Stimulated activated CD4-positive, alpha-beta T cell treated with anti-CD3 and anti-CD28 coated beads, TNF-alpha, amount 100 ng/mL, for 24 hours (primary cell): Measurements from ENCODE around the gene PIKFYVE.
"Not testable (repeated sequence)": the region's sequence is repeated elsewhere in the genome, so short reads cannot be mapped to it uniquely, and the experiment has no call there.

Experiments used
- DNase-seq, 3 experiments: peaks; one replicate each; pipeline ENCODE4 v3.0.0-alpha.2; 2020; ENCODE audit warnings: low read depth in 3 of 3

PIKFYVE gene

GRCh38 chr2:208265801-208266552 lies at the start of gene PIKFYVE:
TSS of gene PIKFYVE (plus strand) at chr2:208266255. CDS start at chr2:208271520, 5,265 bp downstream.
- DNase-seq = peak; percentile 75 to 90 (median 76)

- DNase-seq = not testable (repeated sequence)
Measured at GRCh38 chr2:208221873-208222272, 44.2 kb upstream of the PIKFYVE start.

- DNase-seq = no peak
Measured at GRCh38 chr2:208222351-208222750, 43.7 kb upstream of the PIKFYVE start.

GRCh38 chr2:208224802-208225201 lies 41.3 kb upstream of the PIKFYVE start:
- no peak for DNase-seq

- DNase-seq = no peak
Measured at GRCh38 chr2:208227581-208228232, 38.3 kb upstream of the PIKFYVE start.

GRCh38 chr2:208228476-208228875 lies 37.6 kb upstream of the PIKFYVE start:
- DNase-seq = no peak

- DNase-seq = no peak
Measured at GRCh38 chr2:208234786-208235185, 31.3 kb upstream of the PIKFYVE start.

- DNase-seq = no peak
Measured at GRCh38 chr2:208235860-208236259, 30.2 kb upstream of the PIKFYVE start.

- DNase-seq = no peak
Measured at GRCh38 chr2:208239770-208240493, 26.1 kb upstream of the PIKFYVE start.

GRCh38 chr2:208240619-208241209 lies 25.3 kb upstream of the PIKFYVE start:
- no peak for DNase-seq

GRCh38 chr2:208244422-208244821 lies 21.6 kb upstream of the PIKFYVE start:
- no peak for DNase-seq

GRCh38 chr2:208245746-208246145 lies 20.3 kb upstream of the PIKFYVE start:
- DNase-seq = no peak

GRCh38 chr2:208248601-208249000 lies 17.5 kb upstream of the PIKFYVE start:
- DNase-seq = no peak

- DNase-seq = no peak
Measured at GRCh38 chr2:208249296-208249695, 16.8 kb upstream of the PIKFYVE start.

GRCh38 chr2:208250388-208250787 lies 15.7 kb upstream of the PIKFYVE start:
- DNase-seq = no peak

GRCh38 chr2:208251098-208251497 lies 15.0 kb upstream of the PIKFYVE start:
- DNase-seq = no peak

- DNase-seq = no peak
Measured at GRCh38 chr2:208252716-208253492, 13.2 kb upstream of the PIKFYVE start.

GRCh38 chr2:208253600-208254117 lies 12.4 kb upstream of the PIKFYVE start:
- DNase-seq = no peak

- peak; percentile 48 to 75 (median 61) for DNase-seq
Measured at GRCh38 chr2:208254118-208254870, 11.8 kb upstream of the PIKFYVE start.

- DNase-seq = peak; percentile 89 to 96 (median 92)
Measured at GRCh38 chr2:208254871-208255556, 11.0 kb upstream of the PIKFYVE start, which contains the start of gene IDH1. TSS of gene IDH1 (minus strand) at chr2:208255071. CDS start at chr2:208251551, 3,520 bp downstream.
